ENCODE results near the gene KAT6B. TPM values are rescaled to one million over a fixed set of nuclear protein-coding genes. Genes with fewer than 3 reads are reported as not detected.
A peak's percentile ranks its signal among the peaks of the same experiment; 100 is the strongest.

KAT6B gene
- total and polyA plus RNA-seq, 5 donors = 11.3 to 53.0 (median 46.0) TPM

- DNase-seq (no peak), ATAC-seq (no peak)
- no peaks in the 10 kb centered on the region for H3K4me1 ChIP-seq (ENCODE audit: control insufficient read depth, insufficient read depth, low read length)
- H3K27ac ChIP-seq (ENCODE audit: low read length) = no peak overlapping the region
- 85% methylated on average over 2 of the region's 2 CpGs for WGBS
- H3K9me3 ChIP-seq (ENCODE audit: control insufficient read depth, low read length) = no peaks in the 10 kb centered on the region
- no peak overlapping the region for H3K4me3 ChIP-seq (ENCODE audit: low read length)
- intact Hi-C loops (cut with DNase I) = no loop called here
- H3K27me3 ChIP-seq (ENCODE audit: control insufficient read depth, insufficient read depth) = no peaks in the 10 kb centered on the region
Observed at GRCh38 chr10:75007646-75008045, 181.2 kb downstream of the KAT6B start.

- 84% methylated on average over 1 of the region's 1 CpG for WGBS
- H3K4me1 ChIP-seq (ENCODE audit: control insufficient read depth, insufficient read depth, low read length) = no peaks in the 10 kb centered on the region
- DNase-seq (no peak), ATAC-seq (no peak)
- H3K27ac ChIP-seq (ENCODE audit: low read length) = no peak overlapping the region
- no peak overlapping the region for H3K4me3 ChIP-seq (ENCODE audit: low read length)
- intact Hi-C loops (cut with DNase I) = no loop called here
- H3K9me3 ChIP-seq (ENCODE audit: control insufficient read depth, low read length) = no peaks in the 10 kb centered on the region
- H3K27me3 ChIP-seq (ENCODE audit: control insufficient read depth, insufficient read depth) = no peaks in the 10 kb centered on the region
Observed at GRCh38 chr10:75008952-75009351, 182.6 kb downstream of the KAT6B start.

- no peak for ATAC-seq
- Histone ChIP-seq H3K9me3 (ENCODE audit: control insufficient read depth, low read length) (no peaks in the 10 kb centered on the region), H3K27ac (ENCODE audit: low read length) (no peak overlapping the region), H3K4me1 (ENCODE audit: control insufficient read depth, insufficient read depth, low read length) (no peaks in the 10 kb centered on the region), H3K4me3 (ENCODE audit: low read length) (no peak overlapping the region), H3K27me3 (ENCODE audit: control insufficient read depth, insufficient read depth) (no peaks in the 10 kb centered on the region)
- DNase-seq = no peak
- WGBS = 97% methylated on average over 5 of the region's 5 CpGs
- intact Hi-C loops (cut with DNase I) = no loop called here
Observed at GRCh38 chr10:75009426-75009825, 183.0 kb downstream of the KAT6B start.

GRCh38 chr10:75010373-75010772 lies 184.0 kb downstream of the KAT6B start:
- DNase-seq (no peak), ATAC-seq (no peak)
- 90% methylated on average over 1 of the region's 1 CpG for WGBS
- Histone ChIP-seq H3K4me1 (ENCODE audit: control insufficient read depth, insufficient read depth, low read length) (no peaks in the 10 kb centered on the region), H3K27me3 (ENCODE audit: control insufficient read depth, insufficient read depth) (no peaks in the 10 kb centered on the region), H3K27ac (ENCODE audit: low read length) (no peak overlapping the region), H3K9me3 (ENCODE audit: control insufficient read depth, low read length) (no peaks in the 10 kb centered on the region), H3K4me3 (ENCODE audit: low read length) (no peak overlapping the region)
- intact Hi-C loops (cut with DNase I) = no loop called here

- ATAC-seq (no peak), DNase-seq (no peak)
- H3K4me1 ChIP-seq (ENCODE audit: control insufficient read depth, insufficient read depth, low read length) = no peaks in the 10 kb centered on the region
- intact Hi-C loops (cut with DNase I) = no loop called here
- 84% methylated on average over 1 of the region's 1 CpG for WGBS
- H3K27ac ChIP-seq (ENCODE audit: low read length) = no peak overlapping the region
- no peaks in the 10 kb centered on the region for H3K27me3 ChIP-seq (ENCODE audit: control insufficient read depth, insufficient read depth)
- H3K9me3 ChIP-seq (ENCODE audit: control insufficient read depth, low read length) = no peaks in the 10 kb centered on the region
- no peak overlapping the region for H3K4me3 ChIP-seq (ENCODE audit: low read length)
Observed at GRCh38 chr10:75011221-75011620, 184.8 kb downstream of the KAT6B start.

- intact Hi-C loops (cut with DNase I) = no loop called here
- DNase-seq = no peak
- Histone ChIP-seq H3K27me3 (ENCODE audit: control insufficient read depth, insufficient read depth) (no peaks in the 10 kb centered on the region), H3K27ac (ENCODE audit: low read length) (no peak overlapping the region), H3K4me3 (ENCODE audit: low read length) (no peak overlapping the region), H3K4me1 (ENCODE audit: control insufficient read depth, insufficient read depth, low read length) (no peaks in the 10 kb centered on the region), H3K9me3 (ENCODE audit: control insufficient read depth, low read length) (no peaks in the 10 kb centered on the region)
- 96% methylated on average over 8 of the region's 8 CpGs for WGBS
- ATAC-seq = peak in 1 of 2 donors; percentile 20
Observed at GRCh38 chr10:75012471-75012870, 186.1 kb downstream of the KAT6B start.

- no peak overlapping the region for H3K4me3 ChIP-seq (ENCODE audit: low read length)
- no peak overlapping the region for H3K27ac ChIP-seq (ENCODE audit: low read length)
- peaks cover 1% of the 10 kb centered on the region for H3K4me1 ChIP-seq (ENCODE audit: control insufficient read depth, insufficient read depth, low read length)
- no peaks in the 10 kb centered on the region for H3K27me3 ChIP-seq (ENCODE audit: control insufficient read depth, insufficient read depth)
- DNase-seq (no peak), ATAC-seq (no peak)
- intact Hi-C loops (cut with DNase I) = no loop called here
- H3K9me3 ChIP-seq (ENCODE audit: control insufficient read depth, low read length) = no peaks in the 10 kb centered on the region
Observed at GRCh38 chr10:75013007-75013406, 186.6 kb downstream of the KAT6B start.

GRCh38 chr10:75013522-75013921 lies 187.1 kb downstream of the KAT6B start:
- Histone ChIP-seq H3K27ac (ENCODE audit: low read length) (no peak overlapping the region), H3K4me3 (ENCODE audit: low read length) (no peak overlapping the region), H3K9me3 (ENCODE audit: control insufficient read depth, low read length) (no peaks in the 10 kb centered on the region), H3K4me1 (ENCODE audit: control insufficient read depth, insufficient read depth, low read length) (peaks cover 2% of the 10 kb centered on the region), H3K27me3 (ENCODE audit: control insufficient read depth, insufficient read depth) (no peaks in the 10 kb centered on the region)
- WGBS = 83% methylated on average over 2 of the region's 2 CpGs
- ATAC-seq (no peak), DNase-seq (no peak)
- intact Hi-C loops (cut with DNase I) = no loop called here

GRCh38 chr10:75014516-75015230 lies 188.3 kb downstream of the KAT6B start:
- 87% methylated on average over 6 of the region's 6 CpGs for WGBS
- Histone ChIP-seq H3K4me3 (ENCODE audit: low read length) (no peak overlapping the region), H3K9me3 (ENCODE audit: control insufficient read depth, low read length) (no peaks in the 10 kb centered on the region), H3K27me3 (ENCODE audit: control insufficient read depth, insufficient read depth) (no peaks in the 10 kb centered on the region), H3K27ac (ENCODE audit: low read length) (no peak overlapping the region), H3K4me1 (ENCODE audit: control insufficient read depth, insufficient read depth, low read length) (peaks cover 2% of the 10 kb centered on the region)
- ATAC-seq (peak in 1 of 2 donors; percentile 34), DNase-seq (no peak)
- intact Hi-C loops (cut with DNase I) = no loop called here

- 41% methylated on average over 5 of the region's 5 CpGs for WGBS
- Histone ChIP-seq H3K4me3 (ENCODE audit: low read length) (no peak overlapping the region), H3K27ac (ENCODE audit: low read length) (no peak overlapping the region), H3K4me1 (ENCODE audit: control insufficient read depth, insufficient read depth, low read length) (peaks cover 2% of the 10 kb centered on the region), H3K27me3 (ENCODE audit: control insufficient read depth, insufficient read depth) (no peaks in the 10 kb centered on the region), H3K9me3 (ENCODE audit: control insufficient read depth, low read length) (no peaks in the 10 kb centered on the region)
- intact Hi-C loops (cut with DNase I) = no loop called here
- DNase-seq = no peak
- ATAC-seq = no peak
Observed at GRCh38 chr10:75015442-75015841, 189.0 kb downstream of the KAT6B start.

GRCh38 chr10:75016325-75016724 lies 189.9 kb downstream of the KAT6B start:
- Histone ChIP-seq H3K27me3 (ENCODE audit: control insufficient read depth, insufficient read depth) (no peaks in the 10 kb centered on the region), H3K4me3 (ENCODE audit: low read length) (no peak overlapping the region), H3K27ac (ENCODE audit: low read length) (no peak overlapping the region), H3K4me1 (ENCODE audit: control insufficient read depth, insufficient read depth, low read length) (peaks cover 2% of the 10 kb centered on the region), H3K9me3 (ENCODE audit: control insufficient read depth, low read length) (no peaks in the 10 kb centered on the region)
- DNase-seq (no peak), ATAC-seq (no peak)
- 30% methylated on average over 3 of the region's 3 CpGs for WGBS
- intact Hi-C loops (cut with DNase I) = no loop called here

GRCh38 chr10:75018251-75018650 lies 191.9 kb downstream of the KAT6B start:
- Histone ChIP-seq H3K9me3 (ENCODE audit: control insufficient read depth, low read length) (no peaks in the 10 kb centered on the region), H3K27me3 (ENCODE audit: control insufficient read depth, insufficient read depth) (no peaks in the 10 kb centered on the region), H3K4me1 (ENCODE audit: control insufficient read depth, insufficient read depth, low read length) (peaks cover 2% of the 10 kb centered on the region), H3K4me3 (ENCODE audit: low read length) (no peak overlapping the region), H3K27ac (ENCODE audit: low read length) (no peak overlapping the region)
- no peak for ATAC-seq
- WGBS = 84% methylated on average over 6 of the region's 6 CpGs
- no peak for DNase-seq
- intact Hi-C loops (cut with DNase I) = no loop called here

Measured in right cardiac atrium (tissue), 5 donors.